22Rv1 (cell line): ENCODE results near the gene ARHGAP8.

Source experiments
- H3K27ac ChIP-seq: fragments of 450-650 bp; 2 replicates; pipeline ENCODE4 v1.5.1; 2017
- ZFX ChIP-seq: fragments of 450-650 bp; IDR thresholded peaks from 2 replicates; pipeline ENCODE4 v1.6.1; 2017; ENCODE audit warnings: antibody characterized with exemption, borderline replicate concordance
- TF ChIP-seq, protein P1 (sequence below): fragments of 450-650 bp; IDR thresholded peaks from 2 replicates; pipeline ENCODE4 v1.5.1; 2017; ENCODE audit warnings: mild to moderate bottlenecking

The ARHGAP8 gene

GRCh38 chr22:44801476-44801875 lies 49.1 kb downstream of the ARHGAP8 start:
- H3K27ac ChIP-seq: no peak overlapping the region
- TF ChIP-seq ZFX: no peak
- TF ChIP-seq, protein P1, sequence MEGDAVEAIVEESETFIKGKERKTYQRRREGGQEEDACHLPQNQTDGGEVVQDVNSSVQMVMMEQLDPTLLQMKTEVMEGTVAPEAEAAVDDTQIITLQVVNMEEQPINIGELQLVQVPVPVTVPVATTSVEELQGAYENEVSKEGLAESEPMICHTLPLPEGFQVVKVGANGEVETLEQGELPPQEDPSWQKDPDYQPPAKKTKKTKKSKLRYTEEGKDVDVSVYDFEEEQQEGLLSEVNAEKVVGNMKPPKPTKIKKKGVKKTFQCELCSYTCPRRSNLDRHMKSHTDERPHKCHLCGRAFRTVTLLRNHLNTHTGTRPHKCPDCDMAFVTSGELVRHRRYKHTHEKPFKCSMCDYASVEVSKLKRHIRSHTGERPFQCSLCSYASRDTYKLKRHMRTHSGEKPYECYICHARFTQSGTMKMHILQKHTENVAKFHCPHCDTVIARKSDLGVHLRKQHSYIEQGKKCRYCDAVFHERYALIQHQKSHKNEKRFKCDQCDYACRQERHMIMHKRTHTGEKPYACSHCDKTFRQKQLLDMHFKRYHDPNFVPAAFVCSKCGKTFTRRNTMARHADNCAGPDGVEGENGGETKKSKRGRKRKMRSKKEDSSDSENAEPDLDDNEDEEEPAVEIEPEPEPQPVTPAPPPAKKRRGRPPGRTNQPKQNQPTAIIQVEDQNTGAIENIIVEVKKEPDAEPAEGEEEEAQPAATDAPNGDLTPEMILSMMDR: no peak

GRCh38 chr22:44802071-44802700 lies 49.8 kb downstream of the ARHGAP8 start:
- H3K27ac ChIP-seq: no peak overlapping the region
- no peak for TF ChIP-seq ZFX
- TF ChIP-seq, protein P1: no peak

DNA sequence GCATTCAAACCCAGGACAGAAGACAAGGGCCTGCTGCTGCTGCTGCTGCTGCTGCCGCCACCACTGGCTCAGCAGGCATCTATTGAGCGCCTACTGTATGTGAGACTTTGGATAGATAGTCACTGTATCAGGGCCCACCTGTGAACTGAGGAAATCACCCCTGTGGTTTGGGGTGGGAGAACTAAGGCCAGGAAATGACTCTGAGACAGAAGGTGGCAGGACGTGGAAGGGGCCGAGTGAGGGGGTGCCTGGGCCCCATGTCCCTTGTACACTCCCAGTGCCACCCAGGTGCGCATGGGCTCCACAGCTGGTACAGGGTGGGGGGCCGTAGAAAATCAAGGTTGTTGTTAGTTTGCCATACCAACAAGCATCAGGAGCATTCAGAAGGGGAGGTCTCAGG lies 50.6 kb downstream of the ARHGAP8 start:
- no peak overlapping the region for H3K27ac ChIP-seq
- TF ChIP-seq, protein P1: no peak
- no peak for TF ChIP-seq ZFX

- no peak overlapping the region for H3K27ac ChIP-seq
- TF ChIP-seq ZFX: no peak
- TF ChIP-seq, protein P1: no peak
Observed at GRCh38 chr22:44804327-44804726, 52.0 kb downstream of the ARHGAP8 start.

GRCh38 chr22:44805711-44806110 lies 53.3 kb downstream of the ARHGAP8 start:
- TF ChIP-seq, protein P1: no peak
- TF ChIP-seq ZFX: no peak
- H3K27ac ChIP-seq: no peak overlapping the region

- no peak overlapping the region for H3K27ac ChIP-seq
- TF ChIP-seq, protein P1: no peak
- TF ChIP-seq ZFX: no peak
Observed at GRCh38 chr22:44807232-44807631, 54.9 kb downstream of the ARHGAP8 start.

GRCh38 chr22:44807915-44808690 lies 55.7 kb downstream of the ARHGAP8 start:
- H3K27ac ChIP-seq: no peak overlapping the region
- no peak for TF ChIP-seq ZFX
- TF ChIP-seq, protein P1: no peak
